Bronchial epithelial cell (primary cell): Measurements from ENCODE around the gene MAPKAPK5. TPM values are rescaled to one million over a fixed set of nuclear protein-coding genes. Genes with fewer than 3 reads are reported as not detected.

ENCODE experiments used
- DNase-seq: peaks from one replicate; pipeline ENCODE4 v3.0.0-alpha.2; 2010; ENCODE audit warnings: low read depth
- FAIRE-seq: peaks from 2 replicates; lab custom pipeline; 2011; peaks lifted over from hg19 to GRCh38; lab: Jason Lieb, UNC
- H3K27me3 ChIP-seq: 2 replicates; pipeline ENCODE4 v1.5.1; 2011; ENCODE audit warnings: low read length; ENCODE audit not compliant: control insufficient read depth, insufficient read depth
- H3K36me3 ChIP-seq: 2 replicates; pipeline ENCODE4 v1.5.1; 2011; ENCODE audit warnings: low read length; ENCODE audit not compliant: control insufficient read depth, insufficient read depth
- H3K4me3 ChIP-seq: 2 replicates; pipeline ENCODE4 v1.5.1; 2011; ENCODE audit warnings: mild to moderate bottlenecking, low read depth, low read length, control low read depth
- total RNA-seq: library from RNA; depleted of rRNA; stranded (reverse); fragments of >200 nt; gene quantifications from 2 replicates; pipeline ENCODE4 v1.2.1, GENCODE V29; 2014
- TF ChIP-seq, protein P1 (sequence below): IDR thresholded peaks from 2 replicates; pipeline ENCODE4 v1.5.1; 2011; ENCODE audit warnings: mild to moderate bottlenecking, moderate library complexity, low read length, control low read depth, inconsistent platforms; ENCODE audit not compliant: insufficient read depth, severe bottlenecking

The MAPKAPK5 gene, protein sequence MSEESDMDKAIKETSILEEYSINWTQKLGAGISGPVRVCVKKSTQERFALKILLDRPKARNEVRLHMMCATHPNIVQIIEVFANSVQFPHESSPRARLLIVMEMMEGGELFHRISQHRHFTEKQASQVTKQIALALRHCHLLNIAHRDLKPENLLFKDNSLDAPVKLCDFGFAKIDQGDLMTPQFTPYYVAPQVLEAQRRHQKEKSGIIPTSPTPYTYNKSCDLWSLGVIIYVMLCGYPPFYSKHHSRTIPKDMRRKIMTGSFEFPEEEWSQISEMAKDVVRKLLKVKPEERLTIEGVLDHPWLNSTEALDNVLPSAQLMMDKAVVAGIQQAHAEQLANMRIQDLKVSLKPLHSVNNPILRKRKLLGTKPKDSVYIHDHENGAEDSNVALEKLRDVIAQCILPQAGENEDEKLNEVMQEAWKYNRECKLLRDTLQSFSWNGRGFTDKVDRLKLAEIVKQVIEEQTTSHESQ
- 43.3 and 45.5 TPM in 2 replicates for total RNA-seq

DNA sequence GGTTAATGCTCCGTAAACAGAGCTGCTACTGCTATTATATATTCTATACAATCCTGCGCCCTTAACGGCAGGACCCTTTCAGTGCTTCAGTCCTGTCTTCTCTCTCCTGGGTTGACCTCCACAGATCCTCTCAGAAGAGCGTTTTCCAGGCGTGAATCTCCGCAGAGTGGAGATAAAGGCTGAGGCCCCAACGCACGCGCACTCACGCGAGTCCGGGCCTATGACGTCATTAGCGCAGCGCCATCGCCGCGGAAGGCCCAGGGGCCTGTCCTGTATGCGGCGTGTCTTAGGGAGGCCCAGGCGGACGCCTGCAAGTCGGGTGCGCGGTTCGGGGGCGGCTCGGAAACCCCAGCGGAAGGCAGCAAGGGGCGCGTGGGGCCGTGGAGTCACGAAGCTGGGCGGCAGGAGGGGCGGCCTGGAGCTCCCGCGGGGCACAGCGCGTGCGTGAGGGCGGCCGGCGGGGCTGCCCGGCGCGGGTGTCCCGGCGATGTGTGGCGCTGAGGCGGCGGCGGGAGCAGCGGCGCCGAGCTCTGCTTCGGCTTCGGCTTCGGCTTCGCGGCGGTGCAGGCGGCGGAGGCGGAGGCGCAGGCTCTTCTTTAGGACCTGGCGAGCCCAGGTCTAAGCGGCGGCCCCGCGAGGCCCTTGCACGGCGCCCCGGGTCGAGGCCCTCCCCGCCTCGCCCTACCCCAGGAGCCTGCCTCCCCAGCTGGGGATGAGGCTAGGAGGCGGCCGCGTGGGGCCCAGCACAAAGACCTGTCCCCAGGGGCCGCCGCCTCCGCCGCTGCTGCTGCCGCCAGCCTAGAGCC is at the start of gene MAPKAPK5:
MAPKAPK5 (plus strand) TSS at position 479 of the 806 bp plus-strand sequence. CDS start 506 bp downstream, outside the sequence.
- TF ChIP-seq, protein P1, sequence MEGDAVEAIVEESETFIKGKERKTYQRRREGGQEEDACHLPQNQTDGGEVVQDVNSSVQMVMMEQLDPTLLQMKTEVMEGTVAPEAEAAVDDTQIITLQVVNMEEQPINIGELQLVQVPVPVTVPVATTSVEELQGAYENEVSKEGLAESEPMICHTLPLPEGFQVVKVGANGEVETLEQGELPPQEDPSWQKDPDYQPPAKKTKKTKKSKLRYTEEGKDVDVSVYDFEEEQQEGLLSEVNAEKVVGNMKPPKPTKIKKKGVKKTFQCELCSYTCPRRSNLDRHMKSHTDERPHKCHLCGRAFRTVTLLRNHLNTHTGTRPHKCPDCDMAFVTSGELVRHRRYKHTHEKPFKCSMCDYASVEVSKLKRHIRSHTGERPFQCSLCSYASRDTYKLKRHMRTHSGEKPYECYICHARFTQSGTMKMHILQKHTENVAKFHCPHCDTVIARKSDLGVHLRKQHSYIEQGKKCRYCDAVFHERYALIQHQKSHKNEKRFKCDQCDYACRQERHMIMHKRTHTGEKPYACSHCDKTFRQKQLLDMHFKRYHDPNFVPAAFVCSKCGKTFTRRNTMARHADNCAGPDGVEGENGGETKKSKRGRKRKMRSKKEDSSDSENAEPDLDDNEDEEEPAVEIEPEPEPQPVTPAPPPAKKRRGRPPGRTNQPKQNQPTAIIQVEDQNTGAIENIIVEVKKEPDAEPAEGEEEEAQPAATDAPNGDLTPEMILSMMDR, result no peak
- peak; percentile 82 for DNase-seq
- H3K27me3 ChIP-seq, result no peaks in the 10 kb centered on the region
- H3K36me3 ChIP-seq, result peaks cover 5% of the 10 kb centered on the region
- FAIRE-seq, result no peak
- H3K4me3 ChIP-seq, result peak within 1 kb of the TSS; percentile 91

DNA sequence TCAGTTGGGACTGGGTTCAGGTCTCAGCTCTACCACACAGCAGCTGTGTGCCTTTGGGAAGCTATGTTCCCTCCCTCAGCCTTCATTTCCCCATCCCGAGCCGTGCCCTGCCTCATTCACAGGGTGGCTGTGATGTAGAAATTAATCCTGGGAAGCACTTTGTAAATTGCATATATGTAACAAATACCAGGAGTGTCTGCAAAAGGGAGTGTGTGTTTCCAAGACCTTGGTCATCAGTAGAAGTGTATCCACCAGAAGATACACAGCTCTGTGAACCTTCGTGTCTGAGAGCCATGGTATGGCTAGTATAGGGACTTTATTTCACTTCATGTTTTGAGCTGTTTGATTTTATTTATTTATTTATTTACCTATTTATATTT is 49.2 kb upstream of the MAPKAPK5 start:
- H3K36me3 ChIP-seq, result peaks cover 27% of the 10 kb centered on the region
- TF ChIP-seq, protein P1, result no peak
- no peak overlapping the region for H3K4me3 ChIP-seq
- DNase-seq (no peak), FAIRE-seq (no peak)
- no peaks in the 10 kb centered on the region for H3K27me3 ChIP-seq

DNA sequence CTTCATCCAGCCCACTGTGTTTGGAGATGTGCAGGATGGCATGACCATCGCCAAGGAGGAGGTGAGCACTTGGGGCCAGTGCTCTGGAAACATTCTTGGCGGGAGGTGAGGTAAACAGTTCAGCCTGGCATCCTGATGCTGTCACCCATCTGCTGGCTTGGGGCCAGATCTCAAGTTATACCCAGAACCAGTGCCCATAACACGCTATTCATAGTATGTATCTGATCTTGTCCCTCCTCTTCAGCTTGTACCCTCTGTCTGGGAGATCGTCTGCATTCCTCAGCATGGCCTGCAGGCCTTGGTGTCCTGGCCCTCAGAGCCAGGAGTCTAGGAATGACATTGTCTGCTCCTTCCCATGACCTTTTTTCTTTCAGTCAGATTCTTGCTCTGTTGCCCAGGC is 43.8 kb upstream of the MAPKAPK5 start:
- TF ChIP-seq, protein P1, result no peak
- no peaks in the 10 kb centered on the region for H3K27me3 ChIP-seq
- DNase-seq, result no peak
- no peak for FAIRE-seq
- H3K36me3 ChIP-seq, result peaks cover 19% of the 10 kb centered on the region
- no peak overlapping the region for H3K4me3 ChIP-seq

DNA sequence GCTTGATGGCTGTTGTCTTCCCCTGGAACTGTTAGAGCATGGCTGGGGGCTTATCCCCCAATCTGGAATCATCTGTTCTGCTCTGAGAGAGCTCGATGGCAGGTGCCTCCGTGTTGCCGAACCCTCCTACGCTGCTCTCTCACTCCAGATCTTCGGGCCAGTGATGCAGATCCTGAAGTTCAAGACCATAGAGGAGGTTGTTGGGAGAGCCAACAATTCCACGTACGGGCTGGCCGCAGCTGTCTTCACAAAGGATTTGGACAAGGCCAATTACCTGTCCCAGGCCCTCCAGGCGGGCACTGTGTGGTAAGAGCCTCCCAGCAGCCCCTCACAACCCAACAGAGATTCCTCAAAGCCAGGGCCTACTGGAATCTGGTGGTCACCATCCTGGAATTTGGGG is 42.3 kb upstream of the MAPKAPK5 start:
- Histone ChIP-seq H3K27me3 (no peaks in the 10 kb centered on the region), H3K4me3 (no peak overlapping the region), H3K36me3 (peaks cover 25% of the 10 kb centered on the region)
- FAIRE-seq (no peak), DNase-seq (no peak)
- TF ChIP-seq, protein P1, result no peak

DNA sequence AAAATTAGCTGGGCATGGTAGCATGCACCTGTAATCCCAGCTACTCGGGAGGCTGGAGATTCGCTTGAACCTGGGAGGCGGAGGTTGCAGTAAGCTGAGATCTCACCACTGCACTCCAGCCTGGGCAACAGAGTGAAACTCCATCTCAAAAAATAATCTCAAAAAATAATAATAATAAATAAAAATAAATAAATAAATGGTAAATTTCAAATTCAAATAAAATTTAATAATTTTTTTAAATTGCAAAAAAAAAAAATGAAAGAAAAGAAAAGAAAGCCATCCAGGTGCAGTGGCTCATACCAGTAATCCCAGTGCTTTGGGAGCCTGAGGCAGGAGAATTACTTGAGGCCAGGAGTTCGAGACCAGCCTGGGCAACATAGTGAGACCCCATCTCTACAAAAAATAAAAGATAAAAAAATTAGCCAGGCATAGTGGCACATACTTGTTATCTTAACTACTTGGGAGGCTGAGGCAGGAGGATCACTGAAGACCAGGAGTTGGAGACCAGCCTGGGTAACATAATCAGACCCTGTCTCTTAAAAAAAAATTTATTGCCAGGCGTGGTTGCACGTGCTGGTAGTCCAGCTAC is 38.9 kb upstream of the MAPKAPK5 start:
- TF ChIP-seq, protein P1, result no peak
- peaks cover 30% of the 10 kb centered on the region for H3K36me3 ChIP-seq
- DNase-seq (no peak), FAIRE-seq (no peak)
- no peak overlapping the region for H3K4me3 ChIP-seq
- H3K27me3 ChIP-seq, result no peaks in the 10 kb centered on the region
